Midbrain (tissue), 1 donor: ENCODE measurements around the gene PPP2R1B.

Source experiments
- DNase-seq: peaks from one replicate; lab custom pipeline; 2025; lab: John Stamatoyannopoulos, UW

The PPP2R1B gene

GRCh38 chr11:111693224-111693937, 72.8 kb downstream of the PPP2R1B start:
- no peak for DNase-seq

- no peak for DNase-seq
Observed at GRCh38 chr11:111691741-111692140, 74.4 kb downstream of the PPP2R1B start.

- DNase-seq = no peak
Observed at GRCh38 chr11:111691176-111691575, 75.0 kb downstream of the PPP2R1B start.

GRCh38 chr11:111688013-111688412, 78.2 kb downstream of the PPP2R1B start:
- DNase-seq = no peak

- DNase-seq = no peak
Observed at GRCh38 chr11:111684251-111684650, 81.9 kb downstream of the PPP2R1B start.

GRCh38 chr11:111683806-111684205, 82.4 kb downstream of the PPP2R1B start:
- no peak for DNase-seq

GRCh38 chr11:111680486-111681175, 85.6 kb downstream of the PPP2R1B start:
- DNase-seq = no peak
